Fibroblast of pulmonary artery (primary cell): ENCODE results near the gene UBE2L6.

Source experiments
- DNase-seq: peaks from one replicate; pipeline ENCODE4 v3.0.0-alpha.2; 2010; ENCODE audit warnings: low read depth
- H3K4me3 ChIP-seq: replicated peaks from 2 replicates; pipeline ENCODE4 v1.5.1; 2011; ENCODE audit warnings: low read depth, mild to moderate bottlenecking, control low read depth, low read length, moderate library complexity
- CTCF ChIP-seq: IDR thresholded peaks from 2 replicates; pipeline ENCODE4 v1.5.1; 2011; ENCODE audit warnings: mild to moderate bottlenecking, control low read depth, low read length, inconsistent platforms; ENCODE audit errors: missing control alignments

The UBE2L6 gene

GRCh38 chr11:57596266-57596885 is 28.9 kb upstream of the UBE2L6 start:
- no peak overlapping the region for H3K4me3 ChIP-seq
- DNase-seq, result no peak
- TF ChIP-seq CTCF, result no peak

- H3K4me3 ChIP-seq, result no peak overlapping the region
- no peak for DNase-seq
- TF ChIP-seq CTCF, result no peak
Measured at GRCh38 chr11:57588046-57588710, 20.7 kb upstream of the UBE2L6 start.

- no peak for TF ChIP-seq CTCF
- no peak for DNase-seq
- no peak overlapping the region for H3K4me3 ChIP-seq
Measured at GRCh38 chr11:57586711-57587245, 19.3 kb upstream of the UBE2L6 start.

GRCh38 chr11:57585301-57585700 is 17.8 kb upstream of the UBE2L6 start:
- no peak for TF ChIP-seq CTCF
- DNase-seq, result no peak
- no peak overlapping the region for H3K4me3 ChIP-seq

- no peak for DNase-seq
- TF ChIP-seq CTCF, result no peak
- H3K4me3 ChIP-seq, result no peak overlapping the region
Measured at GRCh38 chr11:57584341-57584740, 16.9 kb upstream of the UBE2L6 start.

- no peak overlapping the region for H3K4me3 ChIP-seq
- no peak for DNase-seq
- no peak for TF ChIP-seq CTCF
Measured at GRCh38 chr11:57574061-57574460, 6.6 kb upstream of the UBE2L6 start.

- no peak overlapping the region for H3K4me3 ChIP-seq
- no peak for TF ChIP-seq CTCF
- no peak for DNase-seq
Measured at GRCh38 chr11:57571606-57572005, 4.1 kb upstream of the UBE2L6 start.
